Stimulated activated effector memory CD8-positive, alpha-beta T cell treated with anti-CD3 and anti-CD28 coated beads, Interleukin-12 subunit alpha, Interleukin-12 subunit beta, amount 100 ng/mL, for 72 hours (primary cell): ENCODE measurements around the gene PTPRE.

Experiments
- ATAC-seq: fragments of 150-1000 bp; cut with Tn5 transposase; 2 replicates; pipeline ENCODE4 v1.10.0; 2021
- DNase-seq, 2 donors: peaks; one replicate each; pipeline ENCODE4 v3.0.0; 2021 to 2022; ENCODE audit warnings: low spot score in 2 of 2
- H3K27ac Mint-ChIP-seq: one replicate; pipeline ENCODE4 v1.8.0; 2022; ENCODE audit warnings: mild to moderate bottlenecking, mixed read lengths
- H3K36me3 Mint-ChIP-seq: one replicate; pipeline ENCODE4 v1.8.0; 2022; ENCODE audit warnings: mild to moderate bottlenecking, mixed read lengths
- H3K4me1 Mint-ChIP-seq: one replicate; pipeline ENCODE4 v1.8.0; 2022; ENCODE audit warnings: mixed read lengths
- H3K4me3 Mint-ChIP-seq: one replicate; pipeline ENCODE4 v1.8.0; 2022; ENCODE audit warnings: mild to moderate bottlenecking, mixed read lengths
- H3K9me3 Mint-ChIP-seq: one replicate; pipeline ENCODE4 v1.8.0; 2022; ENCODE audit warnings: mixed read lengths

Gene PTPRE

GRCh38 chr10:127923646-127924045 lies 16.7 kb downstream of the PTPRE start:
- H3K9me3 Mint-ChIP-seq, result no peaks in the 10 kb centered on the region
- H3K27ac Mint-ChIP-seq, result no peak overlapping the region
- H3K4me1 Mint-ChIP-seq, result peaks cover 16% of the 10 kb centered on the region
- no peak for ATAC-seq
- H3K36me3 Mint-ChIP-seq, result no peaks in the 10 kb centered on the region
- no peak for DNase-seq
- no peak overlapping the region for H3K4me3 Mint-ChIP-seq

GRCh38 chr10:127925471-127926207 lies 18.7 kb downstream of the PTPRE start:
- H3K36me3 Mint-ChIP-seq, result no peaks in the 10 kb centered on the region
- DNase-seq, result no peak
- peaks cover under 1% of the 10 kb centered on the region for H3K4me1 Mint-ChIP-seq
- H3K4me3 Mint-ChIP-seq, result no peak overlapping the region
- H3K9me3 Mint-ChIP-seq, result no peaks in the 10 kb centered on the region
- peak; percentile 13 for ATAC-seq
- H3K27ac Mint-ChIP-seq, result no peak overlapping the region

- ATAC-seq (no peak), DNase-seq (no peak)
- Mint-ChIP-seq H3K4me1 (no peaks in the 10 kb centered on the region), H3K36me3 (no peaks in the 10 kb centered on the region), H3K9me3 (no peaks in the 10 kb centered on the region), H3K27ac (no peak overlapping the region), H3K4me3 (no peak overlapping the region)
Measured at GRCh38 chr10:127926455-127926854, 19.6 kb downstream of the PTPRE start.

- H3K4me1 Mint-ChIP-seq, result no peaks in the 10 kb centered on the region
- no peak for ATAC-seq
- H3K27ac Mint-ChIP-seq, result no peak overlapping the region
- no peaks in the 10 kb centered on the region for H3K36me3 Mint-ChIP-seq
- no peaks in the 10 kb centered on the region for H3K9me3 Mint-ChIP-seq
- no peak for DNase-seq
- no peak overlapping the region for H3K4me3 Mint-ChIP-seq
Measured at GRCh38 chr10:127928021-127928806, 21.3 kb downstream of the PTPRE start.

GRCh38 chr10:127932521-127933270 lies 25.8 kb downstream of the PTPRE start:
- Mint-ChIP-seq H3K36me3 (no peaks in the 10 kb centered on the region), H3K27ac (no peak overlapping the region), H3K4me1 (no peaks in the 10 kb centered on the region), H3K4me3 (no peak overlapping the region), H3K9me3 (no peaks in the 10 kb centered on the region)
- ATAC-seq (no peak), DNase-seq (no peak)

GRCh38 chr10:127933271-127933670 lies 26.4 kb downstream of the PTPRE start:
- H3K4me3 Mint-ChIP-seq, result no peak overlapping the region
- ATAC-seq (no peak), DNase-seq (no peak)
- H3K4me1 Mint-ChIP-seq, result no peaks in the 10 kb centered on the region
- H3K36me3 Mint-ChIP-seq, result no peaks in the 10 kb centered on the region
- H3K27ac Mint-ChIP-seq, result no peak overlapping the region
- H3K9me3 Mint-ChIP-seq, result no peaks in the 10 kb centered on the region

- ATAC-seq, result no peak
- no peaks in the 10 kb centered on the region for H3K36me3 Mint-ChIP-seq
- no peaks in the 10 kb centered on the region for H3K4me1 Mint-ChIP-seq
- DNase-seq, result no peak
- H3K9me3 Mint-ChIP-seq, result no peaks in the 10 kb centered on the region
- no peak overlapping the region for H3K4me3 Mint-ChIP-seq
- H3K27ac Mint-ChIP-seq, result no peak overlapping the region
Measured at GRCh38 chr10:127934383-127934782, 27.5 kb downstream of the PTPRE start.

- Mint-ChIP-seq H3K36me3 (no peaks in the 10 kb centered on the region), H3K4me1 (no peaks in the 10 kb centered on the region), H3K4me3 (no peak overlapping the region), H3K27ac (no peak overlapping the region), H3K9me3 (no peaks in the 10 kb centered on the region)
- DNase-seq (no peak), ATAC-seq (no peak)
Measured at GRCh38 chr10:127935071-127935561, 28.2 kb downstream of the PTPRE start.

GRCh38 chr10:127937069-127937468 lies 30.2 kb downstream of the PTPRE start:
- Mint-ChIP-seq H3K4me3 (no peak overlapping the region), H3K9me3 (no peaks in the 10 kb centered on the region), H3K36me3 (no peaks in the 10 kb centered on the region), H3K4me1 (no peaks in the 10 kb centered on the region), H3K27ac (no peak overlapping the region)
- no peak for DNase-seq
- no peak for ATAC-seq

- DNase-seq (no peak), ATAC-seq (no peak)
- Mint-ChIP-seq H3K4me3 (no peak overlapping the region), H3K27ac (no peak overlapping the region), H3K9me3 (no peaks in the 10 kb centered on the region), H3K4me1 (no peaks in the 10 kb centered on the region), H3K36me3 (no peaks in the 10 kb centered on the region)
Measured at GRCh38 chr10:127937915-127938463, 31.1 kb downstream of the PTPRE start.

GRCh38 chr10:127939786-127940330 lies 33.0 kb downstream of the PTPRE start:
- no peaks in the 10 kb centered on the region for H3K36me3 Mint-ChIP-seq
- ATAC-seq, result peak; percentile 13
- H3K4me1 Mint-ChIP-seq, result peaks cover 8% of the 10 kb centered on the region
- H3K27ac Mint-ChIP-seq, result peak overlapping the region; percentile 74
- H3K4me3 Mint-ChIP-seq, result no peak overlapping the region
- H3K9me3 Mint-ChIP-seq, result no peaks in the 10 kb centered on the region
- DNase-seq, result no peak

GRCh38 chr10:127940866-127941640 lies 34.1 kb downstream of the PTPRE start:
- no peak overlapping the region for H3K27ac Mint-ChIP-seq
- no peak for ATAC-seq
- DNase-seq, result no peak
- H3K36me3 Mint-ChIP-seq, result no peaks in the 10 kb centered on the region
- no peak overlapping the region for H3K4me3 Mint-ChIP-seq
- peaks cover 20% of the 10 kb centered on the region for H3K4me1 Mint-ChIP-seq
- H3K9me3 Mint-ChIP-seq, result no peaks in the 10 kb centered on the region

- Mint-ChIP-seq H3K9me3 (no peaks in the 10 kb centered on the region), H3K36me3 (no peaks in the 10 kb centered on the region), H3K27ac (no peak overlapping the region), H3K4me1 (peaks cover 27% of the 10 kb centered on the region), H3K4me3 (no peak overlapping the region)
- no peak for ATAC-seq
- no peak for DNase-seq
Measured at GRCh38 chr10:127942811-127943210, 35.9 kb downstream of the PTPRE start.

GRCh38 chr10:127943336-127943910 lies 36.5 kb downstream of the PTPRE start:
- no peak for DNase-seq
- Mint-ChIP-seq H3K27ac (no peak overlapping the region), H3K9me3 (no peaks in the 10 kb centered on the region), H3K36me3 (no peaks in the 10 kb centered on the region), H3K4me3 (no peak overlapping the region), H3K4me1 (peaks cover 27% of the 10 kb centered on the region)
- no peak for ATAC-seq
